Measurements from ENCODE around the gene SOD1. TPM values are rescaled to one million over a fixed set of nuclear protein-coding genes. Genes with fewer than 3 reads are reported as not detected.

The SOD1 gene
- total and polyA plus RNA-seq, 2 of the 8 experiments (the other 6 are each of a cell fraction or from before 2014, with no cell fraction given) = 192 to 226 TPM

GRCh38 chr21:31688603-31689368 lies 29.3 kb downstream of the SOD1 start:
- 93% methylated on average over 5 of the region's 5 CpGs; no CpG with 5 or more reads in 1 of the 2 experiments for WGBS, 2 experiments (ENCODE audit: extremely low coverage in 1 of 2, insufficient coverage in 1 of 2, insufficient read length in 1 of 2, insufficient replicate concordance in 2 of 2, low coverage in 1 of 2, low lambda C conversion rate in 2 of 2, missing lambda C conversion rate in 1 of 2)
- Histone ChIP-seq H4K5ac (ENCODE audit: insufficient read length, low read depth, low read length) (no peak overlapping the region), H3K4ac (replicated peaks; ENCODE audit: insufficient read length, low read depth, low read length) (no peak overlapping the region), H2AK5ac (ENCODE audit: low read depth, low read length) (no peak overlapping the region), H2AFZ (ENCODE audit: low read length) (no peak overlapping the region), H3K23ac (ENCODE audit: insufficient read length) (no peak overlapping the region), H3K56ac (replicated peaks; ENCODE audit: insufficient read length, low read depth, low read length) (no peak overlapping the region), H3K79me1 (ENCODE audit: low read depth, low read length) (no peaks in the 10 kb centered on the region; the same call in 1 of the 2 replicates), H3K14ac (ENCODE audit: insufficient read length) (no peak overlapping the region), H3K9ac (replicated peaks in 1 of 4; ENCODE audit: extremely low read depth in 1 of 4, low read depth in 3 of 4, low read length in 3 of 4) (no peak overlapping the region), H3K27ac (ENCODE audit: low read depth, low read length) (no peak overlapping the region), H3K79me2 (ENCODE audit: control insufficient read depth in 1 of 2, insufficient read depth in 2 of 2, low read length in 2 of 2) (no peaks in the 10 kb centered on the region; a peak in 2 of 4 replicates), H3K4me2 (ENCODE audit: insufficient read depth in 1 of 2, low read depth in 2 of 2, low read length in 2 of 2) (no peak overlapping the region), H4K8ac (ENCODE audit: extremely low read depth, insufficient read depth, low read length) (no peak overlapping the region), H2BK20ac (ENCODE audit: low read length) (no peak overlapping the region), H2BK5ac (ENCODE audit: low read depth, low read length) (no peak overlapping the region), H4K20me1 (replicated peaks in 1 of 2; ENCODE audit: control insufficient read depth in 1 of 2, insufficient read depth in 2 of 2, low read length in 2 of 2) (peaks cover under 1 to 2% of the 10 kb centered on the region in 2 experiments), H2BK12ac (ENCODE audit: low read depth, low read length) (no peak overlapping the region), H3K18ac (ENCODE audit: extremely low read depth, low read length) (no peak overlapping the region), H3K27me3 (replicated peaks in 1 of 4; ENCODE audit: control insufficient read depth in 3 of 4, extremely low read depth in 1 of 4, insufficient read depth in 3 of 4, low read length in 3 of 4) (peaks cover 0 to 1% (median 0%) of the 10 kb centered on the region in 4 experiments; a peak in 1 of 7 replicates), H4K91ac (replicated peaks; ENCODE audit: insufficient read length, low read length) (no peak overlapping the region), H3K9me3 (ENCODE audit: insufficient read depth in 2 of 2, low read depth in 1 of 2, low read length in 1 of 2) (no peaks in the 10 kb centered on the region), H3K36me3 (ENCODE audit: control insufficient read depth in 2 of 4, insufficient read depth in 4 of 4, low read length in 3 of 4) (peaks cover 34 to 94% (median 82%) of the 10 kb centered on the region in 4 experiments), H3K4me3 (ENCODE audit: extremely low read depth in 1 of 4, insufficient read depth in 2 of 4, low read depth in 3 of 4, low read length in 4 of 4) (no peak overlapping the region), H2BK120ac (replicated peaks; ENCODE audit: low read depth, low read length) (no peak overlapping the region), H2BK15ac (ENCODE audit: low read length) (no peak overlapping the region), H3K23me2 (ENCODE audit: low read depth, low read length) (no peaks in the 10 kb centered on the region; the same call in 1 of the 2 replicates), H3K4me1 (replicated peaks in 1 of 4; ENCODE audit: control insufficient read depth in 3 of 4, insufficient read depth in 4 of 4, low read length in 3 of 4) (no peaks in the 10 kb centered on the region)
- POLR2A ChIA-PET (ENCODE audit: partially characterized antibody) = interaction anchor here (0.7 to 1.4 kb wide), 6 partner anchors 9 to 41 kb away, joined by 3 to 5 read pairs (median 3); no protein-coding TSS in a partner anchor
- DNase-seq (ENCODE audit: low read depth in 1 of 2, low spot score in 2 of 2) = no peak
- no peak for FAIRE-seq
- CTCF ChIA-PET (ENCODE audit: partially characterized antibody) = interaction anchor here (0.5 kb wide), 1 partner anchor 24 kb away, joined by 3 read pairs; no protein-coding TSS in a partner anchor
- TF ChIP-seq CHD1 (IDR thresholded peaks at IDR 0.05; ENCODE audit: low read depth, low read length) = no peak
- no peak for TF ChIP-seq TAF7 (optimal IDR thresholded peaks at IDR 0.05; ENCODE audit: borderline replicate concordance, low read depth, low read length)
- TF ChIP-seq SIX5 (IDR thresholded peaks at IDR 0.05; ENCODE audit: low read depth, low read length) = no peak
- no peak for TF ChIP-seq SIN3A (conservative IDR thresholded peaks at IDR 0.05 in 1 of 2, IDR thresholded peaks at IDR 0.05 in 1 of 2; ENCODE audit: low read depth in 1 of 2, low read length in 2 of 2)
- TF ChIP-seq GABPA (IDR thresholded peaks at IDR 0.05; ENCODE audit: borderline replicate concordance, insufficient read depth, low read length) = no peak
- TF ChIP-seq NRF1 (IDR thresholded peaks at IDR 0.05; ENCODE audit: low read depth, low read length) = no peak
- TF ChIP-seq BRCA1 (IDR thresholded peaks at IDR 0.05; ENCODE audit: low read depth, low read length) = no peak
